SK-N-SH treated with all-trans-retinoic acid at 6 μM for 48 hours (cell line): ENCODE data around the gene CHN1.

Experiments
- ATAC-seq: fragments of 200-7000 bp; cut with Tn5 transposase; 3 replicates; pipeline ENCODE4 v1.9.1; 2020; ENCODE audit warnings: mild to moderate bottlenecking, moderate library complexity
- ARNTL ChIP-seq: fragments of 450-650 bp; formaldehyde crosslinking; IDR thresholded peaks from 2 replicates; pipeline ENCODE4 v1.5.0; 2020; ENCODE audit warnings: low read depth, mild to moderate bottlenecking, moderate library complexity, borderline replicate concordance
- BACH2 ChIP-seq: fragments of 250-450 bp; sonication (Bioruptor Pico); IDR thresholded peaks from 2 replicates; pipeline ENCODE4 v1.9.0; 2021; ENCODE audit warnings: mild to moderate bottlenecking, borderline replicate concordance
- CREB5 ChIP-seq: fragments of 250-450 bp; sonication (Bioruptor Pico); IDR thresholded peaks from 2 replicates; pipeline ENCODE4 v1.5.1; 2020; ENCODE audit warnings: low read depth, mild to moderate bottlenecking, moderate library complexity
- ESRRG ChIP-seq: fragments of 250-450 bp; sonication (Bioruptor Pico); IDR thresholded peaks from 2 replicates; pipeline ENCODE4 v1.6.1; 2021; ENCODE audit warnings: mild to moderate bottlenecking
- GLIS3 ChIP-seq: fragments of 250-450 bp; sonication (Bioruptor Pico); IDR thresholded peaks from 2 replicates; pipeline ENCODE4 v1.5.0; 2020; ENCODE audit warnings: mild to moderate bottlenecking, moderate library complexity
- ISL1 ChIP-seq: fragments of 250-450 bp; sonication (Bioruptor Pico); IDR thresholded peaks from 2 replicates; pipeline ENCODE4 v2.1.2; 2022; ENCODE audit warnings: mild to moderate bottlenecking, moderate library complexity
- OSR1 ChIP-seq: fragments of 250-450 bp; sonication (Bioruptor Pico); IDR thresholded peaks from 2 replicates; pipeline ENCODE4 v1.8.0; 2022; ENCODE audit warnings: moderate library complexity, mild to moderate bottlenecking, inconsistent platforms
- PATZ1 ChIP-seq: fragments of 250-450 bp; sonication (Bioruptor Pico); IDR thresholded peaks from 2 replicates; pipeline ENCODE4 v1.8.0; 2020; ENCODE audit warnings: mild to moderate bottlenecking, moderate library complexity, borderline replicate concordance
- POU6F1 ChIP-seq: fragments of 250-450 bp; sonication (Bioruptor Pico); IDR thresholded peaks from 2 replicates; pipeline ENCODE4 v1.8.0; 2021; ENCODE audit warnings: low read depth, mild to moderate bottlenecking, moderate library complexity, borderline replicate concordance
- PPARA ChIP-seq: fragments of 250-450 bp; sonication (Bioruptor Pico); IDR thresholded peaks from 2 replicates; pipeline ENCODE4 v1.5.0; 2020; ENCODE audit warnings: mild to moderate bottlenecking, borderline replicate concordance
- SNAI2 ChIP-seq: fragments of 250-450 bp; sonication (Bioruptor Pico); IDR thresholded peaks from 2 replicates; pipeline ENCODE4 v1.5.0; 2020; ENCODE audit warnings: mild to moderate bottlenecking, moderate library complexity
- TCF4 ChIP-seq: fragments of 250-450 bp; sonication (Bioruptor Pico); IDR thresholded peaks from 2 replicates; pipeline ENCODE4 v1.8.0; 2021; ENCODE audit warnings: mild to moderate bottlenecking, moderate library complexity, borderline replicate concordance
- TOX ChIP-seq: fragments of 250-450 bp; sonication (Bioruptor Pico); IDR thresholded peaks from 2 replicates; pipeline ENCODE4 v1.8.0; 2021; ENCODE audit warnings: mild to moderate bottlenecking, moderate library complexity, borderline replicate concordance
- ZC3H10 ChIP-seq: fragments of 250-450 bp; sonication (Bioruptor Pico); IDR thresholded peaks from 2 replicates; pipeline ENCODE4 v1.5.1; 2021; ENCODE audit warnings: mild to moderate bottlenecking, moderate library complexity
- ZFP3 ChIP-seq: fragments of 250-450 bp; sonication (Bioruptor Pico); IDR thresholded peaks from 2 replicates; pipeline ENCODE4 v1.5.0; 2020; ENCODE audit warnings: mild to moderate bottlenecking, moderate library complexity
- ZFP30 ChIP-seq: fragments of 450-650 bp; formaldehyde crosslinking; IDR thresholded peaks from 2 replicates; pipeline ENCODE4 v1.5.0; 2022; ENCODE audit warnings: mild to moderate bottlenecking, moderate library complexity
- ZNF565 ChIP-seq: fragments of 450-650 bp; formaldehyde crosslinking; conservative IDR thresholded peaks from 2 replicates; pipeline ENCODE4 v1.5.0; 2020; ENCODE audit warnings: low read depth, mild to moderate bottlenecking, moderate library complexity
- ZNF70 ChIP-seq: fragments of 450-650 bp; formaldehyde crosslinking; IDR thresholded peaks from 2 replicates; pipeline ENCODE4 v1.5.0; 2020; ENCODE audit warnings: mild to moderate bottlenecking, moderate library complexity
- TF ChIP-seq, protein P1 (sequence below): fragments of 250-450 bp; sonication (Bioruptor Pico); IDR thresholded peaks from 2 replicates; pipeline ENCODE4 v1.5.0; 2020; ENCODE audit warnings: mild to moderate bottlenecking, moderate library complexity

Gene CHN1

DNA sequence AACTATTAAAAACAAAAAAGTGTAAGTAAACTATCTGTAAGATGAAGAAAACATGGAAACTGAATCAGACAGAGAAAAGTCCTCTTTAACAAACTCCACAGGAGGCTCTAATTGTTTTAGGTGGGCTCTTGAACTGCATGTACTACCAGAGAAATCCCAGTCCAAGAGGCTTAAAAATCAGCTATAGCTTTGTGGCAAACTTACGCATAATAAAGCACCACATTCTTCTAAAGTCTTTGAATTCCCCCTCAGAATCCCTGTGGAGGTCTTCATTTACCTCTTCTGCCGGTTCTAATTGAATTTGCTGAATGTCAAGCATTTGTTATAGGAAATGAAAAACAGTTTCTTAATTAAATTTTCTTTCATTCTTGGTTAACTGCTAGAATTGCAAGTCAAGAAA, 40.8 kb downstream of the CHN1 start:
- peak; percentile 15; the same call in 2 of the 3 replicates for ATAC-seq
- TF ChIP-seq PPARA (no peak), SNAI2 (CRISPR knock-in tag) (no peak), ZNF70 (CRISPR knock-in tag) (peak; percentile 36; the same call in 1 of the 2 replicates), TOX (CRISPR knock-in tag) (no peak)
- TF ChIP-seq, all 23 proteins: peak for 1

GRCh38 chr2:174963437-174964400, 41.5 kb downstream of the CHN1 start:
- TF ChIP-seq BACH2: no peak
- TF ChIP-seq ZNF565 (CRISPR knock-in tag): no peak
- TF ChIP-seq, protein P1, sequence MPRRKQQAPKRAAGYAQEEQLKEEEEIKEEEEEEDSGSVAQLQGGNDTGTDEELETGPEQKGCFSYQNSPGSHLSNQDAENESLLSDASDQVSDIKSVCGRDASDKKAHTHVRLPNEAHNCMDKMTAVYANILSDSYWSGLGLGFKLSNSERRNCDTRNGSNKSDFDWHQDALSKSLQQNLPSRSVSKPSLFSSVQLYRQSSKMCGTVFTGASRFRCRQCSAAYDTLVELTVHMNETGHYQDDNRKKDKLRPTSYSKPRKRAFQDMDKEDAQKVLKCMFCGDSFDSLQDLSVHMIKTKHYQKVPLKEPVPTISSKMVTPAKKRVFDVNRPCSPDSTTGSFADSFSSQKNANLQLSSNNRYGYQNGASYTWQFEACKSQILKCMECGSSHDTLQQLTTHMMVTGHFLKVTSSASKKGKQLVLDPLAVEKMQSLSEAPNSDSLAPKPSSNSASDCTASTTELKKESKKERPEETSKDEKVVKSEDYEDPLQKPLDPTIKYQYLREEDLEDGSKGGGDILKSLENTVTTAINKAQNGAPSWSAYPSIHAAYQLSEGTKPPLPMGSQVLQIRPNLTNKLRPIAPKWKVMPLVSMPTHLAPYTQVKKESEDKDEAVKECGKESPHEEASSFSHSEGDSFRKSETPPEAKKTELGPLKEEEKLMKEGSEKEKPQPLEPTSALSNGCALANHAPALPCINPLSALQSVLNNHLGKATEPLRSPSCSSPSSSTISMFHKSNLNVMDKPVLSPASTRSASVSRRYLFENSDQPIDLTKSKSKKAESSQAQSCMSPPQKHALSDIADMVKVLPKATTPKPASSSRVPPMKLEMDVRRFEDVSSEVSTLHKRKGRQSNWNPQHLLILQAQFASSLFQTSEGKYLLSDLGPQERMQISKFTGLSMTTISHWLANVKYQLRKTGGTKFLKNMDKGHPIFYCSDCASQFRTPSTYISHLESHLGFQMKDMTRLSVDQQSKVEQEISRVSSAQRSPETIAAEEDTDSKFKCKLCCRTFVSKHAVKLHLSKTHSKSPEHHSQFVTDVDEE (CRISPR knock-in tag): no peak
- TF ChIP-seq ISL1: no peak
- no peak for TF ChIP-seq ESRRG (CRISPR knock-in tag)
- TF ChIP-seq ZFP30: no peak
- peak; percentile 58 for ATAC-seq

DNA sequence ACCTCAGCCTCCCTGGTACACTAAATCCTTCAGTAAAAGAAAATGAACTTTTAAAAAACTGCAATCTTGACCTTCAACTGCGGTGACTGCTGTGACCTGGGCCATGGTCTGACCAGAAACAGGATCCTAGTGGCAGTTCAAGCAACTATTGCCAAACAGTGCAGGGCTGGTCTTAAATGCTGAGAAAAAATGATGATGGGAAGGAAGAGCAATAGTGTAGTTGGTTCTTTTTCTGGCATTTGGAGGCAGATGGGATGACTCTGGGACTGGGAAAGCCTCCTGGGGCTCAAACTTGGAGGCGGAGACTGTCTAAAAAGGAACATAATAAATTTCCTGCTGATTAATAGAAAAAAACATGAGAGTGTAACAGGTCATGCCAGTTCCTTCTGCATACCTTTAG, 45.4 kb downstream of the CHN1 start:
- no peak for TF ChIP-seq TOX (CRISPR knock-in tag)
- no peak for TF ChIP-seq ZFP3
- TF ChIP-seq, protein P1 (CRISPR knock-in tag): no peak
- no peak for TF ChIP-seq SNAI2 (CRISPR knock-in tag)
- no peak for TF ChIP-seq POU6F1 (CRISPR knock-in tag)
- TF ChIP-seq PATZ1 (CRISPR knock-in tag): no peak
- no peak for TF ChIP-seq GLIS3 (CRISPR knock-in tag)
- no peak for TF ChIP-seq ARNTL
- no peak for TF ChIP-seq TCF4 (CRISPR knock-in tag)
- TF ChIP-seq ESRRG (CRISPR knock-in tag): no peak
- TF ChIP-seq PPARA: no peak
- no peak for TF ChIP-seq ZC3H10
- TF ChIP-seq OSR1 (CRISPR knock-in tag): no peak
- no peak for TF ChIP-seq CREB5 (CRISPR knock-in tag)
- TF ChIP-seq ZNF70 (CRISPR knock-in tag): no peak
- peak; percentile 39 for ATAC-seq
